HFF-Myc (cell line): ENCODE measurements around the gene RGS16.

Source experiments
- DNase-seq: peaks from one replicate; pipeline ENCODE4 v3.0.0-alpha.2; 2011; ENCODE audit warnings: low read depth; ENCODE audit errors: extremely low read depth
- H3K4me3 ChIP-seq: replicated peaks from 2 replicates; pipeline ENCODE4 v1.5.1; 2011; ENCODE audit warnings: low read depth, mild to moderate bottlenecking, control low read depth, low read length
- TF ChIP-seq, protein P1 (sequence below): IDR thresholded peaks from 2 replicates; pipeline ENCODE4 v1.5.1; 2012; ENCODE audit warnings: mild to moderate bottlenecking, low read depth, low read length, control low read depth; ENCODE audit errors: missing control alignments

The RGS16 gene

DNA sequence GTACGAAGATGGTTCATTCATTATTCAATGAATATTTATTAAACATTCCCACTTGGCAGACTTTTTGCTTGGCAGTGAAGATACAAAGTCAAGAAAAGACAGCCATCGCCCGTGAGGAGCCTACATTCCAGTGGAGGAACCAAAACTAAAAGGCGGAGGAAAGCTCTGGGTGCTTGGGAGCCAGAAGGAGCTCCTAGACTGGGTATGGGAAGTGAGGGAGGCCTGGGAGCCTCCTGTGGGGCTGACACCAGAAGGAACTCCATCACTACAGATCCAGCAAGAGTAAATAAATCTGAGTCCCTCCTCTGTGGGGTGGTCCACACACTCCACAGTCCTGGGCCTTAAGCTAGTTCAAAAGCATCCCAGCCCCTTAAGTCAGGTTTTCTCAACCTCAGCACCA is 30.0 kb downstream of the RGS16 start:
- H3K4me3 ChIP-seq, result no peak overlapping the region
- TF ChIP-seq, protein P1, sequence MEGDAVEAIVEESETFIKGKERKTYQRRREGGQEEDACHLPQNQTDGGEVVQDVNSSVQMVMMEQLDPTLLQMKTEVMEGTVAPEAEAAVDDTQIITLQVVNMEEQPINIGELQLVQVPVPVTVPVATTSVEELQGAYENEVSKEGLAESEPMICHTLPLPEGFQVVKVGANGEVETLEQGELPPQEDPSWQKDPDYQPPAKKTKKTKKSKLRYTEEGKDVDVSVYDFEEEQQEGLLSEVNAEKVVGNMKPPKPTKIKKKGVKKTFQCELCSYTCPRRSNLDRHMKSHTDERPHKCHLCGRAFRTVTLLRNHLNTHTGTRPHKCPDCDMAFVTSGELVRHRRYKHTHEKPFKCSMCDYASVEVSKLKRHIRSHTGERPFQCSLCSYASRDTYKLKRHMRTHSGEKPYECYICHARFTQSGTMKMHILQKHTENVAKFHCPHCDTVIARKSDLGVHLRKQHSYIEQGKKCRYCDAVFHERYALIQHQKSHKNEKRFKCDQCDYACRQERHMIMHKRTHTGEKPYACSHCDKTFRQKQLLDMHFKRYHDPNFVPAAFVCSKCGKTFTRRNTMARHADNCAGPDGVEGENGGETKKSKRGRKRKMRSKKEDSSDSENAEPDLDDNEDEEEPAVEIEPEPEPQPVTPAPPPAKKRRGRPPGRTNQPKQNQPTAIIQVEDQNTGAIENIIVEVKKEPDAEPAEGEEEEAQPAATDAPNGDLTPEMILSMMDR, result no peak
- DNase-seq, result no peak

DNA sequence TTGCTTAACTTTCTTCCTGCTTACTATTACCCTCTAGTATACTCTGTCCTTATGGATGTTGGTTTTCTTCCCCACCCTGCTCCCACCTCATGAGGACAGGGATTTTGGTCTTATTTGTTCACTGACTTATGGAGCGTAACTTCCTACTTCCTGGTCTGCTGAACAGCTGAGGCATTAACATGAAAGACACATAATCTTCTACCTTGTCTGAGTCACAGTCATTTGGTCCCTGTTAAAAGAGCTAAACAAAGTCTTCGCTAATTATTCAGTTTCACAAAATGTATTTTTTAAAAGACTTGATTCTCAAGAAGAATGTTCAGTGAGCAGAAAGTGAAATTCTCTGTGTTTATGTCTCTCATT is 33.6 kb downstream of the RGS16 start:
- DNase-seq, result no peak
- TF ChIP-seq, protein P1, result no peak
- H3K4me3 ChIP-seq, result no peak overlapping the region

DNA sequence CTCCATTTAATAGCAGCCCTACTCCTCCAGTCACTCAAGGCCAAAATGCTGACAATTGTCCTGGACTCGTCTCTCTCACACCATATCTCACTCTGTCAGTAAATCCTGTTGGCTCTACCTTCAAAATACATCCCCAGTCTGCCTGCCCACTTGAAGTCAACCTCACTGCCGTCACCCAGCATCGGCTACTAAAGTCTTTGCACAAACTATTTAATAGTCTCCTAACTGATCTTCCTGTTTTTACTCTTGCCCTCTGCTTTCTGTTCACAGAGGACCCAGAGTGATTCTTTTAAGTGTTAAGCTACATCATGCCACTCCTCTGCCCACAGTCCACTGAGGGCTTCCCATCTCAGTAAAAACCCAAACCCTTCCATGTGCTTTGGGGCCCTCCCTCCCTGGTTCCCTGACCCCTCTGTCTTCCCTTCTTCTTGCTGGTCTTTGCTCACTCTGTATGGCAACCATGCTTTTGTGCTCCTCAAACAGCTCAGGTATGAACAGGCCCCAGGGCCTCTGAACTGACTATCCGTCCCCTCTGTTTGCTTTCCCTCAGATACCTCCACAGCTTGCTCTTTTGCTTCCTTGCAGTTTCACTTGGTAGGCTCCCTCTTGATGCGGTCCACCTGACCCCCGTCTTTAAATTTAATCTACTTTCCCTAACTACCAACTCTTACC is 34.1 kb downstream of the RGS16 start:
- TF ChIP-seq, protein P1, result no peak
- no peak overlapping the region for H3K4me3 ChIP-seq
- no peak for DNase-seq

DNA sequence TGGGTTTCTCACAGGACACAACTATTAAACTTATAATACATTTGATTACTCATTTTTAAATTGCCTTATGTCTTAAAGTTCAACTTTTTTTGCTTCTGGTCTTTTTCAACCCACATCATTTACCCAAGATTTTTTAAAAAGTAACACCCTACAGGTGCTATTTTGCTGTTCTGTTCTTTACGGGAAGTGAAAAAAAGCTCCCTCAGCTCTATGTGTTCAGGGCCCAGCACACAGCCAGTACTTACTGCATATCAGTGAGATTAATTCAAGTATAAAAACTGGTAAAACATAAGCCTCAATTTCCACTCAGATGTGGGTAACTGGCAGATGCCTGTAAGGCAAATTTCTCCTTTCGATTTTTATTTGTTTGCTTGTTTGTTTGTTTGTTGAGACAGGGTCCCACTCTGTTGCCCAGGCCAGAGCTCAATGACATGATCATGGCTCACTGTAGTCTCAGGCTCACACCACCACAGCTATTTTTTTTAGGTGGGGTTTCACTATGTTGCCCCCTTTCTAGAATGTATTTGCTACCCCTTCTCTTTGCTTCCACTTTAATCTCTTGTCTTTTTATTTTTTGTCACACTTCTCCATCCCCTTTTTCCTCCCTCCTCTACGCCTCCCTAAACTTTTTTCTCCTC is 35.4 kb downstream of the RGS16 start:
- H3K4me3 ChIP-seq, result no peak overlapping the region
- TF ChIP-seq, protein P1, result no peak
- DNase-seq, result no peak

DNA sequence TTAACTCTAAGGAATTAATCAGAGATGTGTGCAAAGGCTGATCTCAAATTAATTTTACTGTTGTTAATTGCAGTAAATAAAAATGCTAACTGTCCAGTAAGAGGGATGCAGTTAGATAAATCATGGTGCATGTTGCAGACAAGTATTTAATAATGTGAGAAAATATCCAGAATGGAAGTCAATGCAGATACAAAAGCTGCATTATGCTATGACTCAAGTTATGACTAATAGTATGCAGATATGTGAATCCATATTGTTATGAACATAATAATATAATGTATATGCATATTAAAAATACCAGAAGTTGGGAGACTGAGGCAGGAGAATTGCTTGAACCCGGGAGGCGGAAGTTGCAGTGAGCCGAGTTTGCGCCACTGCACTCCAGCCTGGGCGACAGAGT is 36.6 kb downstream of the RGS16 start:
- no peak for DNase-seq
- no peak overlapping the region for H3K4me3 ChIP-seq
- TF ChIP-seq, protein P1, result no peak

DNA sequence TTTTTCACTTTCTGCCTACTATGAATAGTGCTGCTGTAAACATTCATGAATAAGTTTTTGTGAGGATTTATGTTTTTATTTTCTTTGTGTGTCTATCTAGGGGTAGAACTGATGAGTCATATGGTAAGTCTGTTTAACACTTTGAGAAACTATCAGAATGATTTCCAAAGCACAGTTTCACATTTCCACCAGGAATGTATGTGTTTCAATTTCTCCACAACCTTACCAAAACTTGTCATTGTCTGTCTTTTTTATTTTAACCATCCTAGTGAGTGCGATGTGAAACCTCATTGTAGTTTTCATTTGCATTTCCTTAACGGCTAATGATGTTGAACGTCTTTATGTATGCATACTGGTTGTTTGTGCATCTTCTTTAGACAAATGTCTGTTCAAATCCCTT is 38.7 kb downstream of the RGS16 start:
- no peak for DNase-seq
- H3K4me3 ChIP-seq, result no peak overlapping the region
- TF ChIP-seq, protein P1, result no peak

DNA sequence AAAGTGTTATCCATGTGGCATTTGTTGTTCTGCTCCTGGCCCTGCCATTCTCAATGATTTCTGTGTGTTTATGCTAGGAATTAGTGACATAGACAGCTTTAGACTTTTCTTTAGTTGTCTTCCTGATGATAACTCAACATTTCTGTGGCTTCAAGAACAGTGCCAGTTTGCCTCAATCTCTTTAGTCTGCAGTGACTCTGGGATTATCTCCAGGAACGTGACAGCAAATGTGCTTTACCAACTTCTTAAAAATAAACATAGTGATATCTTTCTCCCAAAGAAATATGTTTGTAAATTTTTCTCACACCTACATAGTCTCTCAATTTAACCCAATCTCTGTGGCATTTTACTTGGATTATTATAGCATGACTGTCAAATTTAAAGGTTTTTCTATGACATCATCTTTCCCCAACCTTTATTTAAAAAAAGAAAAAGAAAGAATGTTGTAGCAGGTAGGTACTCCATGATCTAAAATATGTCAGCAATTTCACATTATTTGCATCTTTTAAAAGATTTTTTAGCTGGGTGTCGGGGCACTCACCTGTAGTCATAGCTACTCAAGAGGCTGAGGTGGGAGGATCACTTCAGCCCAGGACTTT is 39.7 kb downstream of the RGS16 start:
- TF ChIP-seq, protein P1, result no peak
- no peak overlapping the region for H3K4me3 ChIP-seq
- DNase-seq, result no peak
